Subcutaneous adipose tissue (tissue), 4 donors: ENCODE data around the gene FAM241B. TPM values are rescaled to one million over a fixed set of nuclear protein-coding genes. Genes with fewer than 3 reads are reported as not detected.

ENCODE experiments used
- CTCF ChIP-seq: fragments of 450-650 bp; IDR thresholded peaks from one replicate; pipeline ENCODE4 v1.5.1; 2016; ENCODE audit warnings: low read depth, mild to moderate bottlenecking, control low read depth, antibody characterized with exemption, moderate library complexity
- total RNA-seq, 4 donors: library from RNA; depleted of rRNA; stranded (reverse); fragments of >200 nt; gene quantifications; one replicate each; pipeline ENCODE4 v1.1.0, GENCODE V29; 2016

The FAM241B gene
- total RNA-seq, 4 donors from 2014 or later, result 1.7 to 2.4 (median 1.8) TPM; not detected in 1

GRCh38 chr10:69612760-69613159, 17.3 kb upstream of the FAM241B start:
- no peak for TF ChIP-seq CTCF

- no peak for TF ChIP-seq CTCF
Measured at GRCh38 chr10:69614130-69614529, 15.9 kb upstream of the FAM241B start.

- TF ChIP-seq CTCF, result no peak
Measured at GRCh38 chr10:69616358-69616757, 13.7 kb upstream of the FAM241B start.

GRCh38 chr10:69618746-69619145, 11.3 kb upstream of the FAM241B start:
- no peak for TF ChIP-seq CTCF

GRCh38 chr10:69619626-69620025, 10.4 kb upstream of the FAM241B start:
- no peak for TF ChIP-seq CTCF

- no peak for TF ChIP-seq CTCF
Measured at GRCh38 chr10:69620625-69621024, 9.4 kb upstream of the FAM241B start.

GRCh38 chr10:69624245-69624786, 5.7 kb upstream of the FAM241B start:
- TF ChIP-seq CTCF, result no peak
